Measurements from ENCODE around the gene SGTA.

The SGTA gene

DNA sequence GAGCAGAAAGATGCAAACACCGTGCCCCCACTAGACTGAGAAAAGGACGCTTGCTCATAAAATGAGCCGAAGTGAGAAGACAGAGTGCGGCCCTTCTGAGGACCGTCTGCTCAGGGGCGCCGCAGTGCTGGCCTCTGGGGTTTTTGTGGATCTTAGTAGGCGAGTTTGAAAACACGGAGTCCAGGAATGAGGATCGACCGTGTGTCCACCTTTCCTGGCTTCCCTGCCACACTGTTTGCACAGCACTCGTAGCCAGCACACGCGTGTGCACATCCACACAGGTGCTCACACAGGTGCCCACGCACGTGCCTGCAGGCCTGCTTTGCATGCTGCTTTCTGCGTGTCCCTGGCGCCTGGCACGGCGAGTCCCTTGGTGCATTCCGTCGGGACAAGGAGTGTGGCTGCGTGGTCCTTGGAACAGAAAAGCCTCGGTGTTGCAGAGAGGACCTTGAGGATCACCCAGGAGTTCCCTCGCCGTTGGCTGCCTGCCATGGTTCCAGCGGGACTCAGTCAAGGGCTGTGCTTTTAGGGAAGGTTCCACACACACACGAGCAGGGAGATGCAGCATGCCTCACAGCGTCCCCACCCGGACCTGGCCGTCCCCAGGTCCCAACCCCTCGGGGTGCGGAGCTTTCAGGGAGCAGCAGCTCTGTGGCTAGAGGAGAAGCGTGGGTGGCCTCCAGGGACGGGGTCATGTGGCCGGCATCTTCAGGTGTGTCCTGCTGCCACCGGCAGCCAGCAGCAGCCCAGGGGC is 26.5 kb upstream of the SGTA start:
- DNase-seq = no peak

DNA sequence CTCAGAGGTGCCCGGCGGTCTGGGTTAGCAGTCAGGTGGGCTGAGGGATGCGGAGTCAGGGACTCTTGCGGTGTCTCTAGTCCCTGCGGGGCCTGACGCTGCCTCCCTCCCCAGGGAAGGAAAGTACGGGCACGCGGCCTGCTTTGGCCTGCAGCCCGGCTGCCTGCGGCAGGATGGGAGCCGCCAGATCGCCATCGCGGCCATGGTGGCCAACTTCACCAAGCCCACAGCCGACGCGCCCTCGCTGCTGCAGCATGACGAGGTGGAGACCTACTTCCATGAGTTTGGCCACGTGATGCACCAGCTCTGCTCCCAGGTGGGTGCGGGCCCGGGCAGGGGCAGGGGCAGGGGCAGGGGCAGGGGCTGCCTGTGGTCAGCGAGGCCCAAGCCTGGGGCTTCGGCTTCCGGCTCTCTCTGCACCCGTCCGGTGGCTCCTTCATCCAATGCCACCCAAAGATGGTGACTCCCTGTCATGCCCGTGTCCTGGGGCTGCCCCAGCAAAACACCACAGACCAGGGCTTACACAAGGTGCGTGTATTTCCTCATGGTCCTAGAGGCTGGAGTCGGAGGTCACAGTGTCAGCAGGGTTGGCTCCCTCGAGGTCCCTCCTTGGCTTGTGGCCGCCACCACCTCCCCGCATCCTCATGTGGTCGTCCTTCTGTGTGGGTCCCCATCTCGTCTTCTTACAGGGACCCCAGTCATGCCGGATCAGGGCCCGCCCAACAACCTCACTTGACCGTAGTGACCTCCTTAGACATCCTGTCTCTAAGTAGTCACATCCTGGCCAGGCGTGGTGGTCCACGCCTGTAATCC is 25.3 kb upstream of the SGTA start:
- DNase-seq = no peak

DNA sequence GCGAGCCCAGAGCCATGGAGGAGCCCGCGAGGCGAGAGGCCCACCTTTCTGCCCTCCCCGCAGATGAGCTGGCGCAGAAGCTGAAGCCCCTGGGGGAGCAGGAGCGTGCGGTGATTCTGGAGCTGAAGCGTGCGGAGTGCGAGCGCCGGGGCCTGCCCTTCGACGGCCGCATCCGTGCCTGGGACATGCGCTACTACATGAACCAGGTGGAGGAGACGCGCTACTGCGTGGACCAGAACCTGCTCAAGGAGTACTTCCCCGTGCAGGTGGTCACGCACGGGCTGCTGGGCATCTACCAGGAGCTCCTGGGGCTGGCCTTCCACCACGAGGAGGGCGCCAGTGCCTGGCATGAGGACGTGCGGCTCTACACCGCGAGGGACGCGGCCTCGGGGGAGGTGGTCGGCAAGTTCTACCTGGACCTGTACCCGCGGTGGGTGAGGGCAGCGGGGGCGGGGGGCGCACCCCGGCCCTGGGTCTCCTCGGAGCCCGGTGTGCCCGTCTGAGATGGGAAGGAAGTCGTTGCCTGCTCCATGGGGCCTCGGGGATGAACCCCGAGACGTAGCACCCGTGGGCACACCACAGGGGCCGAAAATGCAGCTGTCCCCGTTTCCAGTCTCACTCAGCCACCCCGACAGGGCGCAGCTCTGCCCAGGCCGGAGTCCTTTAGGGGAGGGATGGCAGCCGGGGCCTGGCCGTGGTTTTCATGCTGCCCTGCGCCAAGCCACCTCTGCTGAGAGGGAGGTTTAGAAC is 24.5 kb upstream of the SGTA start:
- no peak for DNase-seq

DNA sequence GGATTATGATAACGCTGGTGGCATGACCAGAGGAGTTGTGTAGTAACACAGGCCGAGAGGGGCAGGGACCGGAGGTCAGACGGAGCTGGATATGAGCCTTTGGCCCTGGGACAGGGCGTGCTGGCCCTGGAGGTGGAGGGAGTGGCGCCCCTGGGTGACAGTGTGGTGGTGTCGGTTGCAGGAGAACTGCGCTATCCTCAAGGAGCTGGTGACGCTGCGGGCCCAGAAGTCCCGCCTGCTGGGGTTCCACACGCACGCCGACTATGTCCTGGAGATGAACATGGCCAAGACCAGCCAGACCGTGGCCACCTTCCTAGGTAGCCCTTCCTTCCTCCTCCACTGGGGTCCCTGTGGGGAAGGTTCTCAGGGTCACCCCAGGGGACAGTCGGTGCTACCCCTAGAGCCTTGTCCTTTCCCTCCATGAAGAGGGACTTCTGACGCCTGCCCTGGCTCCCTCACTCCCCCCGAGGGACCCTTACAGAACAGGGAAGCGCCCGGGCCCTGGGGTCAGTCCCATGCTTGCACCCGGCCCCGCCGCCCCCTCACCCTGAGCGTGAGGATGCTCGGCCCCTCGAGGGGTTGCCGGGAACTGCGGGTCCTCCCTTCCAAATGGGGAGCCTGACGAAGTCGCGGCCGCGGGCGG is 23.8 kb upstream of the SGTA start:
- DNase-seq = no peak

DNA sequence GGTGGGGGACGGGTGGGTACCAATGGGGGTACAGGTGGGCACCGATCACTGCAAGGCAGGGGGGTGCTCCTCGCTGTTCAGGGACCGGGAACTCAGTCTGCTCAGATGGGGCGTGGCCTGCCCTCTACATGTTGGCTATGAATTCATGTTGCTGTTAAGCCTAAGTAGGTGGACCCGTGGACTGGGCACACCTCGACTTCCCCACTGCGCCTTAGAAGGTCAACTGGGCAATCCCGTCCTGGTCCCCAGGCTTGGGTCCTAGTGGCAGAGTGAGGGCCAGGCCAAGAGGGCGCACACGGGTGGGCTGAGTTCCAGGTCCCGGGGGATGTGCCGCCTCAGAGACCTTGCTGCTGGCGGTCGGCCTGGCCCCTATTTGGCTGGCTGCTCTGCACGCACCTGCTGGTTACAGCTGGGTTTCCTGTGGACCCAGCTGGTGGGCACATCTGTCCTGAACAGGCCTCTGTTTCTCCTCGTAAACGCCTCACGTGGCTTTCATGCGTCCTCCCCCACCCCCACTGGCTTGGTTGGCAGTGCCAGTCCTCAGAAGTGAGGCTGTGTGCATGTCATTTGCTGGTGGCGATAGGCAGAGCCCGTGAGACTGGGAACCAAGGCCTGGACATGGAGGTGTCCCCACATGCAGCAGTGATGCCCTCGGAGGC is 23.0 kb upstream of the SGTA start:
- no peak for DNase-seq

DNA sequence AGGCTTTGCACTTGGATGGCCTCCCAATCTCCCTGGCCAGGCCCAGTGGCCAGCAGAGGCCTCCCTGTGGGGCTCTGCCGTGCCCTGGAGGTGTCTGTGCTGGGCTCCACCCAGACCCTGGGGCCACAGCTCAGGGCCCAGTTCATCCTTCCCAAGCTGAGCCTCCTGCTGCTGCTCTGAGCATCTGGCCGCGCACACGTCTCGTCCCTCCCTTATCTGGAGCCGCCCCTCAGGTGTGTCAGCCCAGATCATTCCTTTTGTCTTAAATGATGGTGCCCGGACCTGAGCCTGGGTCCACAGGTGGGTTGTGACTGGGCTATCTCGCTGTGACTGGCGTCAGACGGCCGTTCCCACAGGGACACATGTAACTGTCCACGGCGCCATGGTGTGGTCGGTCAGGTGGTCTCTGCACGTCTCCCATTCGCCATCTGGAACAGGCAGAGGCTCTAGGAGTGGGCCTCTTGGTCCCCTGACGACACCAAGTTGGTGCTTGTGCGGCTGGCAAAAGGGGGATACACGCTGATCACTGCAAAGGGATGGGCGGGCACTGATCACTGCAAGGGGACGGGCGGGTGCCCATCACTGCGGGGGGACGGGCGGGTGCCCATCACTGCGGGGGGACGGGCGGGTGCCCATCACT is 22.3 kb upstream of the SGTA start:
- no peak for DNase-seq

DNA sequence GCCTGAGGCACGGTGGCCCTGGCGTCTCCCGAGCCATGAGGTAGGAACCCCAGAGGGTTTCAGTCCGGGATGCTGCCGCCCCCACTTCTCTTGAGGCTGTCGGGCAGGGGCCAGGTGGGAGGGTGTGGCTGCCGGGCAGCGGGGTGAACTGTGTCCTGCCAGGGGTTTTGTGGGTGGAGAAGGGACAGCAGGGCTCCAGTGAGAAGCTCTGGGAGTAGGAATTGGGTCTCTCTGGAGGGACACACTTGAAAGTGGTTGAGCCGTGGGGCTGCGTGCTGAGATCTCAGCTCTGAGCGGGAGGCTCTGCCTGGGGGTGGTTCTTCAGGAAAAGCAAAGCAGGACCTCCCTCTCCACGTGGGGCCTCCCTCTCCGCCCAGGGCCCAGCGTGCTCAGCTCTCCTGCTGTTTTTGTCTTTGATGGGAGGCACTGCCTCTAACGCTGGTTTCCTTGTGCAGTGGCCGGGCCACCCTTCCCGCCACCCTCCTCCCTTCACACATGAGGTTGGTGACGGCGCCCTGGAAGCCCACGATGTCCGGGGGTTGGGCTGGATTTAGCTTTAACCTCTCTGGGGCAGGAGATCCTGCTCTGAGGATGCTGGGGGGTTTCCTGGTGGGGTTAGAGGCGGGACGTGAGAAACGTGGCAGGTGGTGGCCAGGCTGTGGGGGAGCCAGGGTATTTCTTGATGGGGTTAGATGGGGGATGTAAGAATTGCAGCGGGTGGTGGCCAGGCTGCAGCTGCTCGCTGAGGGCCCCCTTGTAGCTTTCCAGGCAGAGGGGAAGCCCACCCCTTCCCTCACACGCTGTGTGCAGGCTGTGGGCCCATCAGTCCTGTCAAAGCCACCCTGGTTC is 21.3 kb upstream of the SGTA start:
- no peak for DNase-seq

DNA sequence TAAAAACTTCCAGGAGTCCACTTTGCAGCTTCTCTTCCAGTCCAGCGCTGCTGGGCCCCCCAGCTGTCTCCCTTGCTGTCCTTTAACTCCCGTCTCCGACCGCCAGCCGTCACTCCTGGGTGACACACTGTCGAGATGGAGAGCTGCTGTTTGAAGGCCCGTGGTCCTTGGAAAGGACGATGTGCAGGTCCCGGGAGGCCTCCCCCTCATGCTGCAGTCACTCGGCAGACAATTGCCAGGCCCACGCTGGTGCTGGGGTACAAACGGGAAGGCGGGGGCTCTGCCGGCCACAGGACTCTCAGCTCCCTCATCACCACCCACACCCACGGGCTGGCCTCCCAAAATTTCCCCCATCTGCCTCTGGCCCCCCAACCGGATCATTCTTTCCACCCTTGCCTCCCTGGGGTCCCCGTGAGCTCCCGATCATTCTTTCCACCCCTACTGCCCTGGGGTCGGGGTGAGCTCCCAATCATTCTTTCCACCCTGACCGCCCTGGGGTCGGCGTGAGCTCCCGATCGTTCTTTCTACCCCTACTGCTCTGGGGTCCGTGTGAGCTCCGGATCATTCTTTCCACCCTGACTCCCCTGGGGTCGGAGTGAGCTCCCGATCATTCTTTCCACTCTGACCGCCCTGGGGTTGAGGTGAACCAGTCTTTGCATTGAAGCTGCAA is 20.5 kb upstream of the SGTA start:
- no peak for DNase-seq

DNA sequence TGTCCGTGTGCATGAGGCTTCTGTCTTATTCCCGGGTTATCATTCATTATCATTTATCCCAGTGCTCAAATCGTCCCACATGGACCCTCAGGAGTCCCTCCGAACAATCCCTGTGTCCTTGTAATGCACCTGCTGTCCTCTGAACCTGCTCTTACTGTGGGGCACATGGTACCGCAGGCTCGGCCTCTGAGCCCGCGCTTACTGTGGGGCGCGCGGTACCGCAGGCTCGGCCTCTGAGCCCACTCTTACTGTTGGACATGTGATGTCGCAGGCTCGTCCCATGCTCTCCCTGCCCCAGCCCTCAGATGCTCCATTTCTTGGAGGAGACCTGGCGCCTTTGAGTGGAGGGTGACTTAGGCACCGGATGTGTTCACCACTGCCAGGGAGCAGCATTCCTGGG is 19.8 kb upstream of the SGTA start:
- no peak for DNase-seq

DNA sequence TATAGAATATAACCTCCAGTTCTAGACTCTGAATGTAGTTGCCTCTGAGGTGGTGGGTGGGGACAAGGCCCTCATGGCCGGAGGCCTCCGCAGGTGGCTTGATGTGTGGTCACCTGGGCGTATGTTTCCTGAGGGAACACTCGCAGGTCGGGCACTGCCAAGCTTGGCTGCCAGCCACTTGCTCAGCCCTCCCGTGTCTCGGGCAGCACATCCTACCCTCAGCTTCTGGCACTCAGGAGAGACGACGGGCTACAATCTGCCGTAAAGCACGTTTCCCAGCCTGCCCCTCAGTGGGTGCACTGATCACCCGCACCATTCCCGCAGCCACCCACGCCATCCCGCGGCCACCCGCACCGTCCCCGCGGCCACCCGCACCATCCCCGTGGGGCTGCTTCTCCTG is 17.4 kb upstream of the SGTA start:
- DNase-seq = no peak

DNA sequence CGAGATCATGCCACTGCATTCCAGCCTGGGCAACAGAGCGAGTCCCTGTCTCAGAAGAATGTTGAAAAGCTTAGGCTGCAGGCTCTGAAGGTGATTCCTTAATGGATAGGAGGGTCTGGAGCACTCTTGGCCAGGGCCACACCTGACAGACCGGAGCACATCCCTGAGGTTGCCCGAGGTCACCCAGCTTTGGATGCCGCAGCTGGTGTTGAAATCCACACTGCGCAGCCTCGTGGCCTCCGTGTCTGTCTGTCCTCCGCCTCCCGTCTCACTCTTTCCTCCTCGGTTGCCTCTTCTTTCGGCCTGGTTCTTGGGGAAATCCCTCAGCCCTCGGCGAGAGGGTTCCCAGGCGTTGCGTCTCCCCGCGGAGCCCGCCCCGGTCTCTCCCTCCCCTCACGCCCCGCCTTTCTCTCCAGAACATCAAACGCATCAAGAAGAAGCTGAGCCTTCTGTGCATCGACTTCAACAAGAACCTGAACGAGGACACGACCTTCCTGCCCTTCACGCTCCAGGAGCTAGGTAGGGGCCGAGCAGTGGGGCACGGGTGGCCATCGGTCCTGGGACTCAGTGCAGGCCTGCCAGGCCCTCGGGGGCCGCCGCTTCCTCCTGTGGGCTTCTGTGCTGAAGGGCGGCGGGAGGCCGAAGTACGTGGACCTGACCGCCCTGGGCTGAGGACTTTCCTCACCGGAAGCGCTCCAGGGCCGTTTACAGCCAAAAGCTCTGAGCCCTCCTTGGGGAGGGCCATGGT is 16.4 kb upstream of the SGTA start:
- DNase-seq = no peak

DNA sequence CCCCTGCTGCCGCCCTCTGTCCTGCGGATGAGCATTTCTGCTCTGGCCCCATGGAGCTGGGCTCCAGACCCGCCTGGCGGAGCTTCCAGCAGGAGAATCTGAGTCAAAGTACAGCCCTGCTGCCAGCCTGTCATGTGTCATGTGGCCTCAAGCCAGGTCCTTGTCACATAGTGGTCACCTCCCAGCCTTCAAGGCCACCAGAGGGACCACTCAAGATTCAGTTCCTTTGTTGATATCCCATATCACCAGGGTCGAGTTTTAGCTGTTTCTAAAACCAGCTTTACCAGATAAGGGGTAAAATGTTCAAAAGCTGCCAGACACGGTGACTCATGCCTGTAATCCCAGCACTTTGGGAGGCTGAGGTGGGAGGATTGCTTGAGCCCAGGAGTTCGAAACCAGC is 15.7 kb upstream of the SGTA start:
- DNase-seq = no peak

DNA sequence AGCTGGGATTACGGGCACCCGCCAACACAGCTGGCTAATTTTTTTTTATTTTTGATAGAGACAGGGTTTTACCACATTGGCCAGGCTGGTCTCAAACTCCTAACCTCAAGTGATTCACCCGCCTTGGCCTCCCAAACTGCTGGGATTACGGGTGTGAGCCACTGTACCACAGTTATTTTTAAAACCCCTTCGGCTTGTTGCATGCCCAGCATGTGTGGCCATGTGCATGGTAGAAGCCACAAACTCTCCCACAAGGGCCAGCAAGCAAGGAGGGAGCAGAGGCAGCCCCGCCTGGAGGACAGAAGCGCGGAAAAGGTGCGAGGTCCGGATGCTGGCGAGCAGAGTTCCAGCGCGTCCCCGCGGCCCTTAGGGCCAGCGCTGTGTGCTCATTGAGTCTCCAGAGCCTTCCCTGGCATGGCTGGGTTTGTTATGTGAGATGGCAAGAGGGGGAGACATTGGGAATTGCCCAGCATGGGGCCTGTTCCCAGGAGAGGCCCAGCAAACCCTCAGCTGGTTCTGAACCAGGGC is 15.1 kb upstream of the SGTA start:
- no peak for DNase-seq

DNA sequence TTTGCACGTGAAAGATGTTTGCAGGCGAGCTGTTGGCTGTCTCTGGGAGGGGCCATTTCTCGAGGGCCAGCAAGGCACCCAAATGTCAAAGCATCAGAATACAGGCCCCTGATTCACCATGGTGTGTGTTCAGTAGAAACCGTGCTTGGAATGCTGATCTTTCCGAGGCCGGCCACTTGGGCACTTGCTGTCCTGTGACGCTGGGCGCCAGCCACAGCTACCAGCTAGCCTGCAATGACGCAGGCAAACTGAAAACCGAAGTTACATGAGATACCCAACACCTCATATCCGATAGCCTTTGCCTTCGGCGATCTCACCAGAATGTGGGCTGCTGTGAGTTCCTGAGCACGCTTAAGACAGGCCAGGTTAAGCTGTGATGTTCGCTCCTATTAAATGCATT is 14.2 kb upstream of the SGTA start:
- no peak for DNase-seq

DNA sequence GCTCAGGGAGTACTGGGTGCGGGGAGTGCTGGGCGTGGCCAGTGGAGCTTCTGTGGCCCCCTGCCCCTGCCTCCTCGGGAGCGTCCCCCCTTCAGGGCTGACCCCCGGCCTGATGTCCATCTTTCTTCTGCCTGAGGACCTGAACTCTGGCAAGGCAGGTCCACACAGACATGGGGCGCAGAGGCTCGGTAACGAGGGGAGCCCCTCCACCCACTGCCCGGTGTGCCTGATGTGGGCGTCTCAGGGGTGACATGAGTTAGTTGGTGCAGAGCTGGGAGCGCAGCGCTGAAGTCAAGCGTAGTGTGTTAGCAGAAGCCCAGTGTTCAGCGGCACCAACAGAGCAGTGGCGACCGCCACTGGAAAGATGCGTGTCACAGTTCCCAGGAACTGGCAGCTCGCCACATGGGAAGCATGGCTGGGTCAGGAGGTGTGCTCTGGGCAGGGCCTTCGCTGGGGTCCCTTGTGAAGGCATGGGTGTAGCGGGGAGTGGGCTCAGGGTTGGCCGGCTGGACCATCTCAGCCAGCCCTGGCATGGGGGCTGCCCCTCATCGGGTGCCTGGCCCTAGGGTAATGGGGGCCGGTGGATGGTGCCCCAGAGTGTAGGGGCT is 13.7 kb upstream of the SGTA start:
- no peak for DNase-seq

DNA sequence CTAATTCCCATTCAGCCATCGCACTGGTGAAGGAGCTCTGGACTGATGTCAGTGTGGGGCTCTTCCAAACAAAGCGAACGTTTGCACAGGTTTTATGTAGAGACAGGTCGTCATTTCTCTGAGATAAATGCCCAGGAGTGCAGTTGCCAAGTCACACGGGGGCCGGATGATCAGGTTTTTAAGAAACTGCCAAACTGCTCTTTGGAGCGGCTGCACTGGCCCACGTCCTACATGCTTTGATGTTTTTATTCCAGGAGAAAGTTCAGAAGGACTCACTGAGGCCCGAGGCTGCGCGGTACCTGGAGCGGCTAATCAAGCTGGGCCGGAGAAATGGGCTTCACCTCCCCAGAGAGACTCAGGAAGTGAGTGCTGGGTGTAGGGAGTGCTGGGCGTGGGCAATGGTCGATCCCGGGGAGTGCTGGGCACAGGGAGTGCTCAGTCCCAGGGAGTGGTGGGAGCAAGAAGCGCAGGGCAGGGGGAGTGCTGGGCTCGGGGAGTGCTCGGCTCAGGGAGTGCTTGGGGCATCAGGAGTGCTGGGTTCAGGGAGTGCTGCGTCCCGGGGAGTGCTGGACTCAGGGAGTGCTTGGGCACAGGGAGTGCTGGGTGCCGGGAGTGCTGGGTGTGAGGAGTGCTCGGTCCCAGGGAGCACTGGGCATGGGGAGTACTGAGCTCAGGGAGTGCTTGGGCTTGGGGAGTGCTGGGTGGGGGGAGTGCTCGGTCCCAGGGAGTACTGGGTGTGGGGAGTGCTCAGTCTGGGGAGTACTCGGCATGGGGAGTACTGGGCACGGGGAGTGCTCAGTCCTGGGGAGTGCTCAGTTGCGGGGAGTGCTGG is 13.0 kb upstream of the SGTA start:
- DNase-seq = no peak

DNA sequence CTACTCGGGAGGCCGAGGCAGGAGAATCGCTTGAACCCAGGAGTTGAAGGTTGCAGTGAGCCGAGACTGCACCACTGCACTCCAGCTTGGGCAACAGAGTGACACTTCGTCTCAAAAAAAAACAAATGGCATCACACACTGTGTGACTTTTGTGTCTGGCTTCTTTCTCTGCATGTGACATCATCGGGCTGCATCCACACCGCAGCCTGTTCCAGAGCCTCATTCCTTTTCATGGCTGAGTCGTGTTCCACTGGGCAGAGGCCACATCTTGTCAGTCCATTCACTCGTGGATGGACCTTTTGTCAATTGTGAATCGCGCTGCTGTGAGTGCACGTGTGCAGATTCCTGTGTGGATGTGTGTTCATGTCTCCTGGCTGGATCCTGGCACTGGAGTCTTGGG is 10.5 kb upstream of the SGTA start:
- no peak for DNase-seq

DNA sequence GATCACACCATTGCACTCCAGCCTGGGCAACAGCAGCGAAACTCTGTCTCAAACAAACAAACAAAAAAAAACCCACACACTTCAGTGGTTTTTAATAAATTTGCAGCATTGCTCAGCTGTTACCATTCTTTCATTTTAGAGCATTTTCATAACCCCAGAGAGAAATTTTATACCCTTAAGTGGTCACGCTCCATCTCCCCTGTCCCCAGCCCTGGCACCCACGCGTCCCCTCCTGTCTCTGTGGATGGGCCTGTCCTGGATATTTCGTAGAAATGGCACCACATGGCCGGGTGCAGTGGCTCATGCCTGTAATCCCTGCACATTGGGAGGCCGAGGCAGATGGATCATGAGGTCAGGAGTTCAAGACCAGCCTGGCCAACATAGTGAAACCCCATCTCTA is 10.1 kb upstream of the SGTA start:
- no peak for DNase-seq

All from NCI-H187 (cell line).